Measurements from ENCODE around the gene SLC27A5.

DNA sequence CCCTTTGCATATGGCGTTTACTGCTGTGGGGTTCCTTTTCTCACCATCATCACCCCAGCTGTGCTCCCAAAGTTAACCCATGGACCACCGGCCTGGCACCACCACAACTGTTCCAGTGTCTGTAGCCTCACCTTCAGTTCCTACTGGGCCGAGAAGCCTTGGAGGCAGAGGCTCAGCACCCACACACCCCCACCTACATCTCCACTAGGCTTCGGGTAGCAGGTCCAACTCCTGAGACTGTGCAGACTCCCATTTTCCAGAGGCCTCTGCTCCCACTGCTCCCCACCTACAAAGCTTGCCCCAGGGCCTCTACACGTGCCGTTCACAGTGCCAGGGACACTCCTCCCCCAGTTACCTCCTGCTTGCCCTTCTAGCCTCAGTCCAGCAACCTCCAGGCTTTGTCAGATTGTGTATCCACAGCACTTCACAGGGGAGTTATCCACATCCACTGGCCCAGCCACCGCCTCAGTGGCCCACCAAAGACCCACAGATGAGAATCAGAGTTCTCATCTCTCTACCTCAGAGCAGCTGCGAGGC, 14.1 kb downstream of the SLC27A5 start:
- TF ChIP-seq, protein P1, sequence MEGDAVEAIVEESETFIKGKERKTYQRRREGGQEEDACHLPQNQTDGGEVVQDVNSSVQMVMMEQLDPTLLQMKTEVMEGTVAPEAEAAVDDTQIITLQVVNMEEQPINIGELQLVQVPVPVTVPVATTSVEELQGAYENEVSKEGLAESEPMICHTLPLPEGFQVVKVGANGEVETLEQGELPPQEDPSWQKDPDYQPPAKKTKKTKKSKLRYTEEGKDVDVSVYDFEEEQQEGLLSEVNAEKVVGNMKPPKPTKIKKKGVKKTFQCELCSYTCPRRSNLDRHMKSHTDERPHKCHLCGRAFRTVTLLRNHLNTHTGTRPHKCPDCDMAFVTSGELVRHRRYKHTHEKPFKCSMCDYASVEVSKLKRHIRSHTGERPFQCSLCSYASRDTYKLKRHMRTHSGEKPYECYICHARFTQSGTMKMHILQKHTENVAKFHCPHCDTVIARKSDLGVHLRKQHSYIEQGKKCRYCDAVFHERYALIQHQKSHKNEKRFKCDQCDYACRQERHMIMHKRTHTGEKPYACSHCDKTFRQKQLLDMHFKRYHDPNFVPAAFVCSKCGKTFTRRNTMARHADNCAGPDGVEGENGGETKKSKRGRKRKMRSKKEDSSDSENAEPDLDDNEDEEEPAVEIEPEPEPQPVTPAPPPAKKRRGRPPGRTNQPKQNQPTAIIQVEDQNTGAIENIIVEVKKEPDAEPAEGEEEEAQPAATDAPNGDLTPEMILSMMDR (IDR thresholded peaks at IDR 0.05), result no peak
- no peak for TF ChIP-seq POLR2AphosphoS5 (IDR thresholded peaks at IDR 0.05)

Measured in prostate gland (tissue), 2 donors.